GM18505 (cell line): ENCODE results near the gene RAB34.

Experiments used
- ATAC-seq: cut with Tn5 transposase; IDR thresholded peaks from one replicate; pipeline ENCODE4 v1.9.1; 2021; ENCODE audit not compliant: unreplicated experiment
- POLR2A ChIP-seq: IDR thresholded peaks from 4 replicates; pipeline ENCODE4 v1.6.1; 2011; ENCODE audit warnings: borderline replicate concordance; ENCODE audit not compliant: insufficient read depth, insufficient read length; ENCODE audit errors: extremely low read depth

The RAB34 gene

GRCh38 chr17:28750178-28751047 lies 32.7 kb upstream of the RAB34 start:
- ATAC-seq: peak; percentile 63
- peak; percentile 20 for TF ChIP-seq POLR2A

GRCh38 chr17:28749516-28750177 lies 32.0 kb upstream of the RAB34 start:
- ATAC-seq: no peak
- TF ChIP-seq POLR2A: no peak

- TF ChIP-seq POLR2A: no peak
- no peak for ATAC-seq
These were observed 31.3 kb upstream of the RAB34 start for GRCh38 chr17:28748852-28749515.

GRCh38 chr17:28747801-28748750 lies 30.4 kb upstream of the RAB34 start:
- ATAC-seq: no peak
- no peak for TF ChIP-seq POLR2A

- ATAC-seq: no peak
- TF ChIP-seq POLR2A: no peak
These were observed 29.5 kb upstream of the RAB34 start for GRCh38 chr17:28747051-28747691.

GRCh38 chr17:28746611-28747050 lies 29.0 kb upstream of the RAB34 start:
- ATAC-seq: no peak
- TF ChIP-seq POLR2A: no peak

- TF ChIP-seq POLR2A: no peak
- no peak for ATAC-seq
These were observed 28.2 kb upstream of the RAB34 start for GRCh38 chr17:28745786-28746411.

- ATAC-seq: no peak
- peak; percentile 38 for TF ChIP-seq POLR2A
These were observed 27.5 kb upstream of the RAB34 start for GRCh38 chr17:28744972-28745785.

- ATAC-seq: no peak
- no peak for TF ChIP-seq POLR2A
These were observed 26.7 kb upstream of the RAB34 start for GRCh38 chr17:28744104-28744971.
